ENCODE measurements around the gene SLC41A2. TPM values are rescaled to one million over a fixed set of nuclear protein-coding genes. Genes with fewer than 3 reads are reported as not detected.

Gene SLC41A2
- total RNA-seq, 3 donors from 2014 or later, result 29.3 to 46.2 (median 41.9) TPM

DNA sequence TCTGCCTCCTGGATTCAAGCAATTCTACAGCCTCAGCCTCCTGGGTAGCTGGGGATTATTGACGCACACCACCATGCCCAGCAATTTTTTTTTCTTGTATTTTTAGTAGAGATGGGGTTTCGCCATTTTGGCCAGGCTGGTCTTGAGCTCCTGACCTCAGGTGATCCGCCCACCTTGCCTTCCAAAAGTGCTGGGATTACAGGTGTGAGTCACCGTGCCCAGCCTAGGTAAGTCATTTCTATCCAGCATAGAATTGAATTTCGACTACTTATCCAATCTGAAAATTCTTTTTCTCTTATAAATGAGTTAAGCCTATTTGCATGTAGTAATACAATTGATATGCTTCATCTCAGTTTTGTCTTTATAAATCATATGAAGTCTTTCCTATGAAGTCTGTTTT, 15.2 kb upstream of the SLC41A2 start:
- DNase-seq (ENCODE audit: low spot score in 2 of 2), result no peak
- Histone ChIP-seq H3K9me3 (no peaks in the 10 kb centered on the region), H3K4me3 (no peak overlapping the region), H3K27ac (no peak overlapping the region), H3K4me1 (no peaks in the 10 kb centered on the region), H3K27me3 (no peaks in the 10 kb centered on the region), H3K36me3 (no peaks in the 10 kb centered on the region)
- no peak for TF ChIP-seq POLR2A (IDR thresholded peaks at IDR 0.05)
- TF ChIP-seq, protein P1, sequence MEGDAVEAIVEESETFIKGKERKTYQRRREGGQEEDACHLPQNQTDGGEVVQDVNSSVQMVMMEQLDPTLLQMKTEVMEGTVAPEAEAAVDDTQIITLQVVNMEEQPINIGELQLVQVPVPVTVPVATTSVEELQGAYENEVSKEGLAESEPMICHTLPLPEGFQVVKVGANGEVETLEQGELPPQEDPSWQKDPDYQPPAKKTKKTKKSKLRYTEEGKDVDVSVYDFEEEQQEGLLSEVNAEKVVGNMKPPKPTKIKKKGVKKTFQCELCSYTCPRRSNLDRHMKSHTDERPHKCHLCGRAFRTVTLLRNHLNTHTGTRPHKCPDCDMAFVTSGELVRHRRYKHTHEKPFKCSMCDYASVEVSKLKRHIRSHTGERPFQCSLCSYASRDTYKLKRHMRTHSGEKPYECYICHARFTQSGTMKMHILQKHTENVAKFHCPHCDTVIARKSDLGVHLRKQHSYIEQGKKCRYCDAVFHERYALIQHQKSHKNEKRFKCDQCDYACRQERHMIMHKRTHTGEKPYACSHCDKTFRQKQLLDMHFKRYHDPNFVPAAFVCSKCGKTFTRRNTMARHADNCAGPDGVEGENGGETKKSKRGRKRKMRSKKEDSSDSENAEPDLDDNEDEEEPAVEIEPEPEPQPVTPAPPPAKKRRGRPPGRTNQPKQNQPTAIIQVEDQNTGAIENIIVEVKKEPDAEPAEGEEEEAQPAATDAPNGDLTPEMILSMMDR (IDR thresholded peaks at IDR 0.05), result no peak
- no peak for TF ChIP-seq POLR2AphosphoS5 (IDR thresholded peaks at IDR 0.05)
- intact Hi-C loops (cut with DNase I; ENCODE audit: low total_unique reads), result no loop called here

- DNase-seq (ENCODE audit: low spot score in 2 of 2), result no peak
- Histone ChIP-seq H3K4me3 (no peak overlapping the region), H3K27ac (no peak overlapping the region), H3K27me3 (no peaks in the 10 kb centered on the region), H3K36me3 (no peaks in the 10 kb centered on the region), H3K4me1 (no peaks in the 10 kb centered on the region), H3K9me3 (no peaks in the 10 kb centered on the region)
- TF ChIP-seq POLR2A (IDR thresholded peaks at IDR 0.05) (no peak), POLR2AphosphoS5 (IDR thresholded peaks at IDR 0.05) (no peak)
- TF ChIP-seq, protein P1 (IDR thresholded peaks at IDR 0.05), result no peak
- intact Hi-C loops (cut with DNase I; ENCODE audit: low total_unique reads), result no loop called here
Observed at GRCh38 chr12:104971306-104971705, 13.2 kb upstream of the SLC41A2 start.

DNA sequence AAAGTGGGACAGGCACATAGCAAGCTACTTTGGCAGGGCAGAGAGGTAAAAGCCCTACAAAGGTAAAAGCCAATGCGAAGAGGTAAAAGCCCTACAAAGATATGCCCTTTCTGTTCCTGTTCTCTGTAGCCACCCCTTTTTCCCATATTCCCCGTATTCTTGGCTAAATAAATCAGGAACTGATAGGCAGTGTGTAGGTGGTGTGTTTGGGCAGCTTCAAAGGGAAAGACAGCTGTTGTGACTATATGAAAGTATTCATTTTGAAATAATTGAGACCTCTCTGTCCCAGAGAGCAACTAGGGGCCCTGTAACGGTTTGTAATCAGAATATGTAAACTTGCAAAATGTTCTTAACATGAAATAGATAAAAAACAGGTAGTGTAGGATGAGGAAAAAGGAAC, 11.3 kb upstream of the SLC41A2 start:
- intact Hi-C loops (cut with DNase I; ENCODE audit: low total_unique reads), result loop anchor here (5.0 kb wide), 1 partner anchor 772 kb away; no protein-coding TSS in a partner anchor

GRCh38 chr12:104966677-104967076, 8.6 kb upstream of the SLC41A2 start:
- intact Hi-C loops (cut with DNase I; ENCODE audit: low total_unique reads), result loop anchor here (5.0 kb wide), 1 partner anchor 769 kb away; no protein-coding TSS in a partner anchor
- Histone ChIP-seq H3K27ac (no peak overlapping the region), H3K9me3 (no peaks in the 10 kb centered on the region), H3K4me3 (no peak overlapping the region), H3K4me1 (no peaks in the 10 kb centered on the region), H3K27me3 (no peaks in the 10 kb centered on the region), H3K36me3 (no peaks in the 10 kb centered on the region)
- no peak for DNase-seq (ENCODE audit: low spot score in 2 of 2)
- TF ChIP-seq, protein P1 (IDR thresholded peaks at IDR 0.05), result no peak

More for the DNA sequence above, 11.3 kb upstream of the SLC41A2 start:
- H3K9me3 ChIP-seq, result no peaks in the 10 kb centered on the region
- DNase-seq (ENCODE audit: low spot score in 2 of 2), result no peak
- TF ChIP-seq POLR2A (IDR thresholded peaks at IDR 0.05) (no peak), POLR2AphosphoS5 (IDR thresholded peaks at IDR 0.05) (no peak)
- TF ChIP-seq, protein P1 (IDR thresholded peaks at IDR 0.05), result no peak
- H3K4me1 ChIP-seq, result no peaks in the 10 kb centered on the region
- no peaks in the 10 kb centered on the region for H3K27me3 ChIP-seq
- H3K27ac ChIP-seq, result no peak overlapping the region
- no peak overlapping the region for H3K4me3 ChIP-seq
- H3K36me3 ChIP-seq, result no peaks in the 10 kb centered on the region

- no peaks in the 10 kb centered on the region for H3K36me3 ChIP-seq
- TF ChIP-seq POLR2AphosphoS5 (IDR thresholded peaks at IDR 0.05) (no peak), POLR2A (IDR thresholded peaks at IDR 0.05) (no peak)
- TF ChIP-seq, protein P1 (IDR thresholded peaks at IDR 0.05), result no peak
- intact Hi-C loops (cut with DNase I; ENCODE audit: low total_unique reads), result loop anchor here (5.0 kb wide), 1 partner anchor 768 kb away; no protein-coding TSS in a partner anchor
- DNase-seq (ENCODE audit: low spot score in 2 of 2), result no peak
- H3K9me3 ChIP-seq, result no peaks in the 10 kb centered on the region
- H3K27me3 ChIP-seq, result no peaks in the 10 kb centered on the region
- H3K4me3 ChIP-seq, result no peak overlapping the region
- no peaks in the 10 kb centered on the region for H3K4me1 ChIP-seq
- no peak overlapping the region for H3K27ac ChIP-seq
Observed at GRCh38 chr12:104964856-104965205, 6.7 kb upstream of the SLC41A2 start.

Data from breast epithelium (tissue), 4 donors.